Measurements from ENCODE around the gene STK4. TPM values are rescaled to one million over a fixed set of nuclear protein-coding genes. Genes with fewer than 3 reads are reported as not detected.

Gene STK4
- total RNA-seq, 1 donor from 2014 or later: 25.3 TPM

GRCh38 chr20:45044084-45044573 lies 77.8 kb downstream of the STK4 start:
- no peaks in the 10 kb centered on the region for H3K9me3 Mint-ChIP-seq (ENCODE audit: unreplicated experiment)
- H3K4me3 Mint-ChIP-seq (ENCODE audit: unreplicated experiment): no peak overlapping the region
- DNase-seq (ENCODE audit: extremely low spot score, unreplicated experiment): no peak
- peaks cover 4% of the 10 kb centered on the region for H3K36me3 Mint-ChIP-seq (ENCODE audit: unreplicated experiment)
- no peak overlapping the region for H3K27ac Mint-ChIP-seq (ENCODE audit: unreplicated experiment)
- TF ChIP-seq CTCF (IDR thresholded peaks at IDR 0.05): peak; percentile 90
- no peaks in the 10 kb centered on the region for H3K27me3 Mint-ChIP-seq (ENCODE audit: unreplicated experiment)
- peaks cover 31% of the 10 kb centered on the region for H3K4me1 Mint-ChIP-seq (ENCODE audit: unreplicated experiment)

GRCh38 chr20:45044601-45045000 lies 78.3 kb downstream of the STK4 start:
- no peak for TF ChIP-seq CTCF (IDR thresholded peaks at IDR 0.05)
- Mint-ChIP-seq H3K4me3 (ENCODE audit: unreplicated experiment) (no peak overlapping the region), H3K4me1 (ENCODE audit: unreplicated experiment) (peaks cover 33% of the 10 kb centered on the region), H3K36me3 (ENCODE audit: unreplicated experiment) (peaks cover 4% of the 10 kb centered on the region), H3K27ac (ENCODE audit: unreplicated experiment) (no peak overlapping the region), H3K9me3 (ENCODE audit: unreplicated experiment) (no peaks in the 10 kb centered on the region), H3K27me3 (ENCODE audit: unreplicated experiment) (no peaks in the 10 kb centered on the region)
- no peak for DNase-seq (ENCODE audit: extremely low spot score, unreplicated experiment)

DNA sequence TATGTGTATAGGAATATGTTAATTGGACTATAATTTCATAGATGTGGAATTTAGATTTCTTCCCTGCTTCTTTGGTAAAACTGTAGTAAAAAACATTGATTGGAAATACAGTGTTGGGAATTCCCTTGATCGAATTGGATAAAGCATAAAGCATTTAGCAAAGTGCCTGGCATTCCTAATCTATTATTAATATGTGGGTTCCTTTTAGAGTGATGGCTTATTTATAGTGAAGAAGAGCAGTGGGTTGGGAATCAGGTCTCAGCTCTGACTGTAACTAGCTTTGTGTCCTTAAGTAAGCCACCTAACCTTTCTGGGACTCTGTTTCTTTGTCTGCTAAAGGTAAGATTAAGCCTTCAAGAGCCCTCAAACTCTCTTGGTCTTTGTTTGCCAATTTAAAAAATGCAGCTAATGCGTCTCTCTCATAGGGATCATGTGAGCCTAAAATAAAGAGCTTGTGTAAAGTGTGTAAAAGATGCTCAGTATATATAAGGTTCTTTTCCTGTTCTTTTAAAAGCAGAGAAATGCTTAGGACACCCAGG lies 81.3 kb downstream of the STK4 start:
- Mint-ChIP-seq H3K36me3 (ENCODE audit: unreplicated experiment) (peaks cover 2% of the 10 kb centered on the region), H3K27me3 (ENCODE audit: unreplicated experiment) (no peaks in the 10 kb centered on the region), H3K9me3 (ENCODE audit: unreplicated experiment) (no peaks in the 10 kb centered on the region), H3K27ac (ENCODE audit: unreplicated experiment) (no peak overlapping the region), H3K4me3 (ENCODE audit: unreplicated experiment) (no peak overlapping the region), H3K4me1 (ENCODE audit: unreplicated experiment) (peaks cover 37% of the 10 kb centered on the region)
- no peak for DNase-seq (ENCODE audit: extremely low spot score, unreplicated experiment)
- no peak for TF ChIP-seq CTCF (IDR thresholded peaks at IDR 0.05)

DNA sequence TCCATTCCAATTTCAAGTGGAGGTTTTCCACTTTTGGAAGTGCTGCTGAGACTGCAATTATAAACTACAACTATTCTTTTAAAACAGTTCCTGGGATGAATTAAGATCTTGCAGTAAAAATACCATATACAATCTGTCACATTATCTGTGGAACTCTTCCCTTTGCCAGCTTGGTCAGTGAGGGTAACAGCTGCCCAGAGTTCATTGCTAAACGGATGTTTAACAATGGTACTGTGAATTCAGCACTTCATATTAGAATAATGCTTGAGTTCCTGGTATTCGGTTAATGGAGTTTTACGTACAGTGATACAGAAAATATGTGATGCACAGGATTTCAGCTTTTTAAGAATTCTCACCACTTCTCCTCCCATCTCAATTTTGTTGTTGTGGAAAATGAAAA lies 83.1 kb downstream of the STK4 start:
- H3K27ac Mint-ChIP-seq (ENCODE audit: unreplicated experiment): peak overlapping the region; percentile 20
- H3K27me3 Mint-ChIP-seq (ENCODE audit: unreplicated experiment): no peaks in the 10 kb centered on the region
- H3K36me3 Mint-ChIP-seq (ENCODE audit: unreplicated experiment): peaks cover 2% of the 10 kb centered on the region
- H3K4me1 Mint-ChIP-seq (ENCODE audit: unreplicated experiment): peaks cover 53% of the 10 kb centered on the region
- no peaks in the 10 kb centered on the region for H3K9me3 Mint-ChIP-seq (ENCODE audit: unreplicated experiment)
- DNase-seq (ENCODE audit: extremely low spot score, unreplicated experiment): no peak
- TF ChIP-seq CTCF (IDR thresholded peaks at IDR 0.05): no peak
- no peak overlapping the region for H3K4me3 Mint-ChIP-seq (ENCODE audit: unreplicated experiment)

- Mint-ChIP-seq H3K4me3 (ENCODE audit: unreplicated experiment) (no peak overlapping the region), H3K4me1 (ENCODE audit: unreplicated experiment) (peaks cover 57% of the 10 kb centered on the region), H3K27me3 (ENCODE audit: unreplicated experiment) (no peaks in the 10 kb centered on the region), H3K27ac (ENCODE audit: unreplicated experiment) (peak overlapping the region; percentile 20), H3K36me3 (ENCODE audit: unreplicated experiment) (peaks cover 2% of the 10 kb centered on the region), H3K9me3 (ENCODE audit: unreplicated experiment) (no peaks in the 10 kb centered on the region)
- no peak for DNase-seq (ENCODE audit: extremely low spot score, unreplicated experiment)
- TF ChIP-seq CTCF (IDR thresholded peaks at IDR 0.05): no peak
Observed at GRCh38 chr20:45049904-45050471, 83.7 kb downstream of the STK4 start.

Data from osteocyte (in vitro differentiated cells).